Measurements from ENCODE around the gene GIPC2. TPM values are rescaled to one million over a fixed set of nuclear protein-coding genes. Genes with fewer than 3 reads are reported as not detected.

The GIPC2 gene
- total and polyA plus RNA-seq, 2 of the 4 experiments (the other 2 are of a cell fraction): 0.07 to 0.18 TPM

- no TSS peak for BruUV-seq (replicated peaks)
- H2BK5ac ChIP-seq (ENCODE audit: low read depth, low read length, poor library complexity, severe bottlenecking): peak overlapping the region; percentile 33
- H4K5ac ChIP-seq (ENCODE audit: low read depth, low read length): no peak overlapping the region
- H3K9me3 ChIP-seq (ENCODE audit: control insufficient read depth, insufficient read depth, low read length): no peaks in the 10 kb centered on the region
- H2BK120ac ChIP-seq (ENCODE audit: low read depth, low read length): no peak overlapping the region
- H2BK15ac ChIP-seq (ENCODE audit: low read depth, low read length): no peak overlapping the region
- H3K14ac ChIP-seq (replicated peaks; ENCODE audit: low read depth, low read length): no peak overlapping the region
- dilution Hi-C loops (cut with HindIII; ENCODE audit: low sequenced_read_pairs, unreplicated experiment) (no loop called here), intact Hi-C loops (cut with micrococcal nuclease) (no loop called here), in situ Hi-C loops (cut with MboI; ENCODE audit: low sequenced_read_pairs) (no loop called here)
- WGBS, 2 experiments (ENCODE audit: extremely low coverage in 2 of 2, insufficient read length in 1 of 2): no CpG with 5 or more reads among the region's 3 CpGs
- H2BK20ac ChIP-seq (ENCODE audit: low read depth, low read length): no peak overlapping the region
- H2AK9ac ChIP-seq (replicated peaks; ENCODE audit: low read depth, low read length, poor library complexity): no peak overlapping the region
- DNase-seq: no peak
- ATAC-seq (ENCODE audit: low read depth): no peak
- no peak overlapping the region for H2AK5ac ChIP-seq (ENCODE audit: low read depth, low read length)
- H3K4me2 ChIP-seq (ENCODE audit: low read depth, low read length): peak overlapping the region; percentile 64; the same call in 1 of the 2 replicates
- H3K9me1 ChIP-seq (ENCODE audit: insufficient read depth, low read length): no peaks in the 10 kb centered on the region
- H2AFZ ChIP-seq (replicated peaks; ENCODE audit: low read length, poor library complexity): no peak overlapping the region
- no peak overlapping the region for H3K56ac ChIP-seq (ENCODE audit: extremely low read depth, insufficient read depth, low read length)
- H3K4ac ChIP-seq (ENCODE audit: low read depth, low read length): no peak overlapping the region
- peaks cover 5 to 33% of the 10 kb centered on the region in 2 experiments; a peak in 3 of 4 replicates for H3K79me1 ChIP-seq (ENCODE audit: low read depth in 1 of 2, low read length in 2 of 2)
- no peak overlapping the region for H3K18ac ChIP-seq (ENCODE audit: low read depth, low read length)
- no peak overlapping the region for H3K9ac ChIP-seq (ENCODE audit: low read depth, low read length)
- H3K27ac ChIP-seq (ENCODE audit: insufficient read depth, low read length): no peak overlapping the region
- ChIA-PET CTCF (interaction anchor here (0.7 kb wide), 1 partner anchor 9 kb away, joined by 3 read pairs; no protein-coding TSS in a partner anchor), POLR2A (ENCODE audit: unreplicated experiment) (no interaction called here)
- H4K20me1 ChIP-seq (ENCODE audit: insufficient read depth, low read length): peaks cover 3% of the 10 kb centered on the region; the same call in 1 of the 2 replicates
- no peak overlapping the region for H4K8ac ChIP-seq (ENCODE audit: low read depth in 2 of 2, low read length in 2 of 2)
- TF ChIP-seq FOS (IDR thresholded peaks at IDR 0.05; ENCODE audit: low read depth, low read length): no peak
- peaks cover 6% of the 10 kb centered on the region for H3K4me1 ChIP-seq (ENCODE audit: control insufficient read depth, insufficient read depth, low read length)
- no peak overlapping the region for H3K23ac ChIP-seq (ENCODE audit: low read depth, low read length)
- H3K36me3 ChIP-seq (ENCODE audit: control insufficient read depth, insufficient read depth, low read length): peaks cover 10% of the 10 kb centered on the region
- H3K4me3 ChIP-seq (ENCODE audit: insufficient read depth, low read depth, low read length): no peak overlapping the region
- no peaks in the 10 kb centered on the region for H3K27me3 ChIP-seq (ENCODE audit: control insufficient read depth, insufficient read depth, low read length)
- no peak overlapping the region for H4K91ac ChIP-seq (ENCODE audit: insufficient read depth, low read depth, low read length)
Observed at GRCh38 chr1:78009836-78010235, 35.9 kb upstream of the GIPC2 start.

Data from IMR-90 (cell line).